Measurements from ENCODE around the gene MZF1.
A peak's percentile ranks its signal among the peaks of the same experiment; 100 is the strongest.

MZF1 gene

GRCh38 chr19:58522709-58523108, 50.4 kb downstream of the MZF1 start:
- no peak for TF ChIP-seq CTCF (conservative IDR thresholded peaks at IDR 0.05; ENCODE audit: low read depth)
- POLR2A ChIA-PET (ENCODE audit: low non-redundant PET): interaction anchor here (0.7 kb wide), 1 partner anchor 21 kb away, joined by 3 read pairs; the partner anchor contains the start of gene TRIM28
- CTCF ChIA-PET: no interaction called here
- H3K27ac ChIP-seq: no peak overlapping the region
- no peak for DNase-seq (ENCODE audit: low spot score)

GRCh38 chr19:58521651-58522050, 51.5 kb downstream of the MZF1 start:
- CTCF ChIA-PET: interaction anchor here (1.0 kb wide), 1 partner anchor 14 kb away, joined by 3 read pairs; no protein-coding TSS in a partner anchor
- POLR2A ChIA-PET (ENCODE audit: low non-redundant PET): interaction anchor here (0.6 to 0.7 kb wide), 2 partner anchors 38 to 45 kb away, joined by 5 read pairs; no protein-coding TSS in a partner anchor
- H3K27ac ChIP-seq: no peak overlapping the region
- DNase-seq (ENCODE audit: low spot score): no peak
- TF ChIP-seq CTCF (conservative IDR thresholded peaks at IDR 0.05; ENCODE audit: low read depth): no peak

GRCh38 chr19:58520257-58520599, 52.9 kb downstream of the MZF1 start:
- DNase-seq (ENCODE audit: low spot score): no peak
- ChIA-PET CTCF (interaction anchor here (0.6 to 2.2 kb wide), 7 partner anchors 20 to 52 kb away, joined by 3 to 11 read pairs (median 3); partner anchors contain the start of genes CHMP2A and TRIM28), POLR2A (ENCODE audit: low non-redundant PET) (interaction anchor here (0.5 to 2.1 kb wide), 6 partner anchors 24 to 164 kb away, joined by 3 to 7 read pairs (median 4); partner anchors contain the start of genes CHMP2A, RNF225 and TRIM28)

GRCh38 chr19:58519355-58520256, 53.5 kb downstream of the MZF1 start, which contains the start of gene ZBTB45:
Gene ZBTB45, minus strand, starts transcription at chr19:58519810. Its CDS starts 2,137 bp downstream, at chr19:58517673.
- ChIA-PET CTCF (interaction anchor here (0.6 to 2.2 kb wide), 17 partner anchors 10 to 1126 kb away, joined by 3 to 11 read pairs (median 4); partner anchors contain the start of genes CHMP2A and TRIM28), POLR2A (ENCODE audit: low non-redundant PET) (interaction anchor here (0.5 to 2.1 kb wide), 8 partner anchors 25 to 1043 kb away, joined by 3 to 7 read pairs (median 3); partner anchors contain the start of genes CHMP2A, RNF225 and TRIM28)
- peak; percentile 88 for DNase-seq (ENCODE audit: low spot score)
- peak; percentile 73 for TF ChIP-seq CTCF (conservative IDR thresholded peaks at IDR 0.05; ENCODE audit: low read depth)
- peak within 1 kb of the TSS; percentile 98 for H3K27ac ChIP-seq

More at GRCh38 chr19:58520257-58520599, 52.9 kb downstream of the MZF1 start:
- H3K27ac ChIP-seq: peak overlapping the region; percentile 98
- TF ChIP-seq CTCF (conservative IDR thresholded peaks at IDR 0.05; ENCODE audit: low read depth): no peak

- POLR2A ChIA-PET (ENCODE audit: low non-redundant PET): interaction anchor here (0.5 to 2.1 kb wide), 3 partner anchors 26 to 44 kb away, joined by 3 to 7 read pairs (median 6); partner anchors contain the start of gene TRIM28
- H3K27ac ChIP-seq: peak overlapping the region; percentile 98
- peak; percentile 75 for DNase-seq (ENCODE audit: low spot score)
- CTCF ChIA-PET: interaction anchor here (0.6 to 2.2 kb wide), 13 partner anchors 10 to 265 kb away, joined by 3 to 11 read pairs (median 4); partner anchors contain the start of genes CHMP2A, TRIM28 and UBE2M
- peak; percentile 44; the same call in 1 of the 2 replicates for TF ChIP-seq CTCF (conservative IDR thresholded peaks at IDR 0.05; ENCODE audit: low read depth)
These were observed 54.1 kb downstream of the MZF1 start for GRCh38 chr19:58519087-58519354.
